ENCODE measurements around the gene LTBP2.
A peak's percentile ranks its signal among the peaks of the same experiment; 100 is the strongest.

The LTBP2 gene

DNA sequence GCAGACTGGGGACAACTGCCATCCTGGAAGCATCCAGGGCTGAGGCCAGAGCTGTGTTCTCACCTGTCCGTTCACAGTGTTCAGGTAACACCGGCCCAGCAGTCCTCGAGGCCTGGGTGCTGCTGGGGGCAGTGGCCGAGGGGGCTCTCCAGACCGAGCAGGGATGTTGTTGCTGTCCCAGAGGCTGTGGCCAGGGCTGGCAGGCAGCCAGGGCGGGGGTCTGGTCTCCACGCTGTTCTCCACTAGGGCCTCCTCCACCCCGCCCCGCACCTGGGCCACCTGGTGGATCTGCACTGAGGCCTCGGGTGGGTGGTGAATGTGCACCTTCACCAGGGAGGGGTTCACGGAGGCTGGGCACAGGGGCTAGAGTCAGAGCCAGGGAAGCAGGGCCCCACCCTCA, 61.0 kb downstream of the LTBP2 start:
- DNase-seq (ENCODE audit: low read depth): no peak
- H3K4me3 ChIP-seq (ENCODE audit: low read length): no peak overlapping the region
- TF ChIP-seq, protein P1, sequence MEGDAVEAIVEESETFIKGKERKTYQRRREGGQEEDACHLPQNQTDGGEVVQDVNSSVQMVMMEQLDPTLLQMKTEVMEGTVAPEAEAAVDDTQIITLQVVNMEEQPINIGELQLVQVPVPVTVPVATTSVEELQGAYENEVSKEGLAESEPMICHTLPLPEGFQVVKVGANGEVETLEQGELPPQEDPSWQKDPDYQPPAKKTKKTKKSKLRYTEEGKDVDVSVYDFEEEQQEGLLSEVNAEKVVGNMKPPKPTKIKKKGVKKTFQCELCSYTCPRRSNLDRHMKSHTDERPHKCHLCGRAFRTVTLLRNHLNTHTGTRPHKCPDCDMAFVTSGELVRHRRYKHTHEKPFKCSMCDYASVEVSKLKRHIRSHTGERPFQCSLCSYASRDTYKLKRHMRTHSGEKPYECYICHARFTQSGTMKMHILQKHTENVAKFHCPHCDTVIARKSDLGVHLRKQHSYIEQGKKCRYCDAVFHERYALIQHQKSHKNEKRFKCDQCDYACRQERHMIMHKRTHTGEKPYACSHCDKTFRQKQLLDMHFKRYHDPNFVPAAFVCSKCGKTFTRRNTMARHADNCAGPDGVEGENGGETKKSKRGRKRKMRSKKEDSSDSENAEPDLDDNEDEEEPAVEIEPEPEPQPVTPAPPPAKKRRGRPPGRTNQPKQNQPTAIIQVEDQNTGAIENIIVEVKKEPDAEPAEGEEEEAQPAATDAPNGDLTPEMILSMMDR (conservative IDR thresholded peaks at IDR 0.05; ENCODE audit: low read length): no peak

DNA sequence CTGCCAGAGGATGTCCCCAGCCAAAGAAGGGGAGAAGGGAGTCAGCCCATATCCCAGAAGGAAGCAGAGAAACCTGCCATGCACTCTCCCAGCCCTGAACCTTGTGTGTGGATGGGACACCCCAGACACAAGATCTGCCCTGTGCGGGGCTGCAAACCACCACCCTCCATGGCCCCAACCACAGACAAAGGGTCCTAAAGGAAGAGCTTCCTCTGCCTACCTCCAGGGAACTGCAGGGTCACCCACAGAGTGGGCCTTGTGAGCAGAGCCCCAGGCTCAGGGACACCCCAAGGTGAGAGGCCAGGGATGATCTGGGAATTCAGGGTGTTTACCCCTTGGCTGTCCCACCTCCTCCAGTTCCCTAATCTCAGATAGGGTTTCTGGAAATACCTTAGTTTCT, 62.0 kb downstream of the LTBP2 start:
- no peak overlapping the region for H3K4me3 ChIP-seq (ENCODE audit: low read length)
- TF ChIP-seq, protein P1 (conservative IDR thresholded peaks at IDR 0.05; ENCODE audit: low read length): no peak
- no peak for DNase-seq (ENCODE audit: low read depth)

DNA sequence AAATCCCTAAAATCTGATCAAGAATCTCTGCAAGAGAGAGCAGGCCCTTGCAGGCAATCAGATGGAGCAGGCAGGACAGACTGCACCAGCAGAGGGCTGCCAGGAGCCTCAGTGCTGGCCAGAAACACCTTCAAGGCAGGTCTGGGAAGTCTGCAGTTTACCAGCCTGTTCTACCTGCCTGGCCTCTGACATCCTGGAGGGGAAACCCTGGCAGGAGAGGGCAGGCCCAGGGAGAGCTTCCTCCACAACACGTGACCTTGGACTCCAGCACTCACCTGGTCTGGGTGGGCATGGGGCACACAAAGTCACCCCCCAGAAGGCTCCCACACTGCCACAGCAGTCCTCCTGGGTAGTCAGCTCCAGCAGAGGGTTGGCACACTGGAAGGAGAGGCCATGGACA, 62.4 kb downstream of the LTBP2 start:
- DNase-seq (ENCODE audit: low read depth): peak; percentile 34
- TF ChIP-seq, protein P1 (conservative IDR thresholded peaks at IDR 0.05; ENCODE audit: low read length): peak; percentile 53
- H3K4me3 ChIP-seq (ENCODE audit: low read length): no peak overlapping the region

DNA sequence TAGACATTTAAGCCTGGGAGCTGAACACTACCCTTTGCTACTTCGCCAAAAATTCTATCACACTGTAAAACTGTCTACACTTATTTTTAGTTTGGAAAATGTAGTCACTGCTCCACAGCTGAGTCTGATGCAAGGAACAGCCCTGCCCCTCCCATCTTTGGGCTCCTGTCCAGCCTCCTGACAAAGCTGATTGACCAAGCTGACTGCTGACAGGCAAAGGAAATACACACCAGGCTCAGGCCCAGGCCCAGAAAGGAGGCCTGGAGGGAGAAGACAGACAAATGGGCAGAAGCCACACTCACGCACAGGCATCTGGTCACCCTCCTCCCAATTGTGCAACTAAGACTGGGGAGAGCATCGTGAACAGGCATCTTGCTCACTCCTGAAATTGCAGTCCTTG, 63.2 kb downstream of the LTBP2 start:
- peak; percentile 97 for DNase-seq (ENCODE audit: low read depth)
- TF ChIP-seq, protein P1 (conservative IDR thresholded peaks at IDR 0.05; ENCODE audit: low read length): no peak
- H3K4me3 ChIP-seq (ENCODE audit: low read length): no peak overlapping the region

DNA sequence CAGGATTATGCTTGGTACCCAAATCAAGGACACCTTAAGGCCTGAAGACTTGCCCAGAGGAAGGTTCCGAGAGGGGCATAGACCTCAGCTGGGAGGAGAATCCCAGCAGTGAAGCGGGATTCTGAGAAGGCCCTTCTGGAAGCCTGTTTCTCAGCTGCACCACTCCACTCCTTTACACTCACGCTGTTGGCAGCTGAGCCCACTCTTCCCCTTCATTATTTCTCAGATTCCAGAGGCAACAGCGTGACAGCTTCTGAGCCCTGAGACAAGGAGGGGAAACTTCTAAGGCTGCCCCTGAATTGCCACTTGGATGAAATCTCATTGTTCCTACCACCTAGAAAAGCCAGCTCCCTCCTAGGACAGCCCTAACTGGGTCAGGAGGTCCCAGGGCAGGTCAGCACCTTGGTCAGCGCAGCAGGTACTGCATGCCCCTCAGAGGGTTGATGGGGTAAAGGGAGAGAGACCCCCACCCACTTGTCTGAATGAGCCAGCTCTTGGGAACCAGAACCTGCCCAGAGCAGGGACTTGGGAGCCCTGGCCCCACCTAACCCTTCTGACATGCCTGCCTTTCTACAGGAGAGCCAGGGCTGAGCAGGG, 64.6 kb downstream of the LTBP2 start:
- TF ChIP-seq, protein P1 (conservative IDR thresholded peaks at IDR 0.05; ENCODE audit: low read length): no peak
- no peak overlapping the region for H3K4me3 ChIP-seq (ENCODE audit: low read length)
- no peak for DNase-seq (ENCODE audit: low read depth)

DNA sequence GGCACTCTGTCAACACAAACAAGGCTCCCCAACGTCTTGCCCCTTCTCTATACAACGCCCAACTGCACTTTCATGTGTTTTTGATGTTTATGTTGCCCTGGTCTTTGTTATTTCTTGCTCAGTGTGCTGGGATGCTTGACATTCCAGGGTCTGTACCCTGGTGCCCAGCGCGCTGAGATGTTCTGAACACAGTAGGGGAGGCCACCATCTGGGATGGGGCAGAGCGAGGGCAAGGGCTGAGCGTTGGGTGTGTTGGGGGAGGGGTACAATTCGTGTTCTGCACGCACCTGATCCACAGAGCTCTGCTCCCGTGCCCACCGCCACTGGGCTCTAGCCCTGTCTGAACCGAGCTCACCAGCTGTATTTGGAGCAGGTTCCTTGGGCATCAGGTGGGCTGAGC, 65.6 kb downstream of the LTBP2 start:
- H3K4me3 ChIP-seq (ENCODE audit: low read length): no peak overlapping the region
- no peak for DNase-seq (ENCODE audit: low read depth)
- TF ChIP-seq, protein P1 (conservative IDR thresholded peaks at IDR 0.05; ENCODE audit: low read length): no peak

DNA sequence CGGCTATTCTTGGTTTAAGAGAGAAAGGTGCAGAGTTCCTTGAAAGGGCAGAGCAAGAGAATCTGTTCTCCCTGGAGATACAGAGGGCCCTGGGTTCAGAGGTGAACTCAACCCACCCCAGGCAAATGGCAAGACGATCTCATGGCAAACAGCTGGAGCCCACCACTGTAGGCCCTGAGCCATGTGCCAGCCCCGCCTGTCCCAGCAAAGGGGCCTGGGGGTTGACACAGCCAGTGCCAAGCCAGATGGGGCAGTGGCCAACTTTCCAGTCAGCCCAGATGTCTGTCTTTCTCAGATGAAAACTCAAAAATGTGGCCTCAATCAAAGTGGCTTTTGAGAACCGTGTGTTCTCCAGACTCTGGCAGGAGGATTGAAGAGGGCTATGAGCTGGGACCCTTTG, 66.7 kb downstream of the LTBP2 start:
- TF ChIP-seq, protein P1 (conservative IDR thresholded peaks at IDR 0.05; ENCODE audit: low read length): no peak
- H3K4me3 ChIP-seq (ENCODE audit: low read length): no peak overlapping the region
- DNase-seq (ENCODE audit: low read depth): no peak
